ENCODE results near the gene RNASE8. TPM values are rescaled to one million over a fixed set of nuclear protein-coding genes. Genes with fewer than 3 reads are reported as not detected.
A peak's percentile ranks its signal among the peaks of the same experiment; 100 is the strongest.

Gene RNASE8
- total RNA-seq, 1 experiment from 2014 or later, result not detected

- Histone ChIP-seq H3K4me1 (no peaks in the 10 kb centered on the region), H3K9me3 (no peaks in the 10 kb centered on the region), H3K4me3 (ENCODE audit: low read depth, low read length) (no peak overlapping the region), H3K27me3 (replicated peaks; ENCODE audit: control insufficient read depth, insufficient read depth, low read length) (no peaks in the 10 kb centered on the region), H3K36me3 (ENCODE audit: control insufficient read depth, insufficient read depth, low read length) (no peaks in the 10 kb centered on the region)
- Mint-ChIP-seq H3K27ac (ENCODE audit: unreplicated experiment) (no peak overlapping the region), H3K9me3 (ENCODE audit: unreplicated experiment) (no peaks in the 10 kb centered on the region), H3K4me1 (ENCODE audit: low read depth, unreplicated experiment) (peaks cover 7% of the 10 kb centered on the region), H3K27me3 (ENCODE audit: insufficient read depth, unreplicated experiment) (peaks cover 6% of the 10 kb centered on the region), H3K4me3 (ENCODE audit: unreplicated experiment) (peak overlapping the region; percentile 5), H3K36me3 (ENCODE audit: insufficient read depth, unreplicated experiment) (no peaks in the 10 kb centered on the region)
- DNase-seq, result no peak
- no TSS peak for BruUV-seq (replicated peaks)
- ChIA-PET CTCF (interaction anchor here (1.1 to 1.8 kb wide), 2 partner anchors 47 to 132 kb away, joined by 3 to 4 read pairs; no protein-coding TSS in a partner anchor), POLR2A (no interaction called here)
- TF ChIP-seq CTCF (IDR thresholded peaks at IDR 0.05; ENCODE audit: insufficient read depth in 1 of 2, low read depth in 1 of 2, low read length in 1 of 2, severe bottlenecking in 1 of 2, unreplicated experiment in 1 of 2), result no peak
- intact Hi-C loops (cut with micrococcal nuclease; ENCODE audit: unreplicated experiment), result no loop called here
These were observed 3.7 kb downstream of the RNASE8 start for GRCh38 chr14:21061347-21061668.

- intact Hi-C loops (cut with micrococcal nuclease; ENCODE audit: unreplicated experiment), result no loop called here
- DNase-seq, result no peak
- TF ChIP-seq CTCF (IDR thresholded peaks at IDR 0.05; ENCODE audit: insufficient read depth in 1 of 2, low read depth in 1 of 2, low read length in 1 of 2, severe bottlenecking in 1 of 2, unreplicated experiment in 1 of 2), result no peak
- Histone ChIP-seq H3K4me3 (ENCODE audit: low read depth, low read length) (no peak overlapping the region), H3K9me3 (no peaks in the 10 kb centered on the region), H3K36me3 (ENCODE audit: control insufficient read depth, insufficient read depth, low read length) (no peaks in the 10 kb centered on the region), H3K4me1 (no peaks in the 10 kb centered on the region), H3K27me3 (replicated peaks; ENCODE audit: control insufficient read depth, insufficient read depth, low read length) (no peaks in the 10 kb centered on the region)
- BruUV-seq (replicated peaks), result no TSS peak
- Mint-ChIP-seq H3K27me3 (ENCODE audit: insufficient read depth, unreplicated experiment) (peaks cover 8% of the 10 kb centered on the region), H3K9me3 (ENCODE audit: unreplicated experiment) (no peaks in the 10 kb centered on the region), H3K4me1 (ENCODE audit: low read depth, unreplicated experiment) (peaks cover 7% of the 10 kb centered on the region), H3K27ac (ENCODE audit: unreplicated experiment) (no peak overlapping the region), H3K4me3 (ENCODE audit: unreplicated experiment) (no peak overlapping the region), H3K36me3 (ENCODE audit: insufficient read depth, unreplicated experiment) (no peaks in the 10 kb centered on the region)
- ChIA-PET CTCF (interaction anchor here (0.7 kb wide), 1 partner anchor 41 kb away, joined by 3 read pairs; no protein-coding TSS in a partner anchor), POLR2A (no interaction called here)
These were observed 5.9 kb downstream of the RNASE8 start for GRCh38 chr14:21063479-21063878.

- no peaks in the 10 kb centered on the region for H3K4me1 Mint-ChIP-seq (ENCODE audit: low read depth, unreplicated experiment)
- Histone ChIP-seq H3K27me3 (replicated peaks; ENCODE audit: control insufficient read depth, insufficient read depth, low read length) (no peaks in the 10 kb centered on the region), H3K4me1 (peaks cover 6% of the 10 kb centered on the region), H3K9me3 (no peaks in the 10 kb centered on the region), H3K36me3 (ENCODE audit: control insufficient read depth, insufficient read depth, low read length) (no peaks in the 10 kb centered on the region), H3K4me3 (ENCODE audit: low read depth, low read length) (no peak overlapping the region)
- intact Hi-C loops (cut with micrococcal nuclease; ENCODE audit: unreplicated experiment), result loop anchor here (5.0 kb wide), 1 partner anchor 125 kb away; no protein-coding TSS in a partner anchor
- H3K4me3 Mint-ChIP-seq (ENCODE audit: unreplicated experiment), result no peak overlapping the region
- TF ChIP-seq CTCF (IDR thresholded peaks at IDR 0.05; ENCODE audit: insufficient read depth in 1 of 2, low read depth in 1 of 2, low read length in 1 of 2, severe bottlenecking in 1 of 2, unreplicated experiment in 1 of 2), result peak in 1 of 2 experiments; percentile 54
- DNase-seq, result peak in 1 of 2 experiments; percentile 40
- H3K27ac Mint-ChIP-seq (ENCODE audit: unreplicated experiment), result no peak overlapping the region
- no peaks in the 10 kb centered on the region for H3K9me3 Mint-ChIP-seq (ENCODE audit: unreplicated experiment)
- H3K27me3 Mint-ChIP-seq (ENCODE audit: insufficient read depth, unreplicated experiment), result peaks cover 8% of the 10 kb centered on the region
- CTCF ChIA-PET, result interaction anchor here (0.7 to 3.8 kb wide), 4 partner anchors 25 to 389 kb away, joined by 3 to 127 read pairs (median 26); partner anchors contain the start of gene CHD8
- no peaks in the 10 kb centered on the region for H3K36me3 Mint-ChIP-seq (ENCODE audit: insufficient read depth, unreplicated experiment)
- POLR2A ChIA-PET, result no interaction called here
- BruUV-seq (replicated peaks), result no TSS peak
These were observed 9.4 kb downstream of the RNASE8 start for GRCh38 chr14:21066882-21067502.

Data from Caco-2 (cell line).